Left renal pelvis (tissue), 4 donors: Measurements from ENCODE around the gene CYP4A22. TPM values are rescaled to one million over a fixed set of nuclear protein-coding genes. Genes with fewer than 3 reads are reported as not detected.
A peak's percentile ranks its signal among the peaks of the same experiment; 100 is the strongest.
"Not testable (repeated sequence)": the region's sequence is repeated elsewhere in the genome, so short reads cannot be mapped to it uniquely, and the experiment has no call there.

Source experiments
- DNase-seq, 4 donors: peaks; one replicate each; pipeline ENCODE4 v3.0.0-alpha.2; 2013; ENCODE audit warnings: low read depth in 4 of 4, low spot score in 3 of 4
- polyA plus RNA-seq, 4 donors: library from polyadenylated mRNA; unstranded; fragments of 120-200 nt; gene quantifications; one replicate each; pipeline ENCODE4 v1.2.1, GENCODE V29; 2013; ENCODE audit not compliant: insufficient read length in 4 of 4

CYP4A22 gene
- polyA plus RNA-seq, 4 donors, result 0.53 to 8.2 (median 4.3) TPM

DNA sequence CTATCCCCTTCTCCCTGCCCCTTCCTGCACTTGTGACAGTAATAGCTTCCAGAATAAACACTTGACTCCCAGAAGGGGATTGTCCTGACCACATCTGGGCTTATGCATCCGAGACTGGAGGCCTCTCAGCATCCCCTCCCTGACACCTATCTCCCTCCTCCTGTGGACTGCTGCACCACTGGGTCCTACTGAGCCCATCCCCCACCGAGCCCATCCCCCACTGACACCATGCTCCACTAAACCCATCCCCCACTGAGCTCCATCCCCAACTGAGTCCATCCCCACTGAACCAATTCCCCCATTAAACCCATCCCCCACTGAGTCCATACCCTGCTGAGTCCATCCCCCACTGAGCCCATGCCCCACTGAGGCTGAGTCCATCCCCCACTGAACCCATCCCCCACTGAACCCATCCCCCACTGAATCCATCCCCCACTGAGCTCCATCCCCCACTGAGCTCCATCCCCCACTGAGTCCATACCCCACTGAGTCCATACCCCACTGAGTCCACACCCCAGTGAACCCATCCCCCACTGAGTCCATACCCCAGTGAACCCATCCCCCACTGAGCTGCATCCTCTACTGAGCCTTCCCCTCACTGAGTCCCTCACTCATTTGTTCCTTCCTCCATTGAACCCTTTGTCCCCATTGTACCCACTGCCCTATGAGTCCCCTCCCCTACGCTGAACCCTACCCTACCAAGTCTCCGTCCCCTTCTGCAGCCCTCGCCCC lies 47.0 kb downstream of the CYP4A22 start:
- no peak for DNase-seq

DNA sequence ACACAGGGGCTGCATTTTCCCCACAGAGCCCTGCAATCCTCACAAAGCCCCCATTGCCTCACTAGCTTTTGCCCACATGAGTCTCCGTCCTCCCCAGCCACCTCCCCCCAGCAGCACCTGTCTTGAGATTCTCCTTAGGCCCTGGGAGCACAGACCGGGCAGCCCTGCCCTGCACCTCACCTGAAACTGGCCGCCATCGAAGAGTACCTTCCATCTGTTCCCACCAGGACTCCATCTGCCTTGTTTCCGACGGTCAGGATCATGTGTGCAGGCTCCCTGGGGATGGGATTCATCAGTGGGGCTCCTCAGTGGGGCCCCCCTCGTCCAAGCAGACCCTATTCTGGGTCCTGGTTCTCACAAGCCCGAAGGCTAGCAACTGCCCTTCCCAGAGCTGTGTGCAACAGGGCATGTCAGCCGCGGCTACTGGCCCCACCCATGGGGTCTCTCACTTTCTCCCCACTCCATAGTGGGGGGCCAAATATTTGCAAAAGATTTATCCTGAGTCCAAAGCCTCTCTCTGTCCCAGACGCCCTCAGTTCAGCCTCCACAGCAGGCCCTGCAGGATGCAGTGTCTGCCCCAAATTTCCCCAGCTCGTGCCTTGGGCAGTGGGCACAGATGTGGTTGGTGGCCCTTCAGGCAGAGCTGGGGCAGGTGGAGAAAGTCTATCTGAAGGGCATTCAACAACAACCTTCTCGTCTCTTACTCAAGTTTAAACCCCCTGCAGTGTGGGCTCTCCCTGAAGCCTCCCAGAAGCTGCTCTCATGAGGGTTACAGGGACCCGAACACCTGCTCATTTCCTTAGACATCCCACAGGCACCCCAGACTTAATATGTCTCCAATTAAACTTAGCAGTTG lies 47.8 kb downstream of the CYP4A22 start:
- no peak for DNase-seq

DNA sequence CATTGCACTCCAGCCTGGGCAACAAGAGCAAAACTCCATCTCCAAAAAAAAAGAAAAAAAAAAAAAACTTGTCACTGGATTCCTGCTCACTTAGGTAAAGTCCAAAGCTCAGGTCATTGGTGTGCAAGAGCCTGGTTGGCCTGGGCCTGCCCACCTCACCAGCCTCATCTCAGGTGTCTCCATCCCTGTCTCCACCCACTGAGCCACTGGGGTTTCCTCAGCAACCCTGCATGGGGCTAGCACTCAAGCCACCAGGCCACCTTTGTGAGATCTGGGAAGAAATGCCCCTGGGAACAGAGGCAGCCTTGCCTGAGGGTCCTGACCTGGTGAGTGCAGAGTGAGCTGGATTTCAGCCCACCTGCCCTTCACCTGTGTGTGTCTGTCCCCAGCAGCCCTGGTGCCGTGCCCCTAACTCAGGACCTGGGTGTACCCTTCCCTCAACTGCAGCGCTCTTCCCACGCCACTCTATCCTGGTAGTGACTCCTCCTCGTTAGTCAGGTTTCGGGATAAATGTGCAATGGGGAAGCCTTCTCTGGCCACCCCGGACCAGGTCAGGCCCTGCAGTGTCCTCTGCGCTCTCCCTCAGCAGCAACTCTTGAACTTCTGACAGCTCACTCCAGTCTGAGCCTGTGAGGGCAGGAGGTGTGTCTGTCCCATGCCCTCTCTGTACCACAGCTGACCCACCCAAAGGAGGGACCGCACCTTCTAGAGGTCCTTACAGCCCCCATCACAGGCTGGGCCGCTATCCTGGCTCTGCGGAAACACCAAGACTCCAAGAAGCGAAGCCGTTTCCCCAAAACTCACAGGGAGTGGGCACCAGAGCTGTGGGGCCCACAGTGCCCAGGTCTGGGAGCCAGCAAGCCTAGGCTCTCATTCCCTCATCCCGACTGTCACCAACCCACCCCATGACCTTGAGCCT lies 49.3 kb downstream of the CYP4A22 start:
- DNase-seq, result no peak

DNA sequence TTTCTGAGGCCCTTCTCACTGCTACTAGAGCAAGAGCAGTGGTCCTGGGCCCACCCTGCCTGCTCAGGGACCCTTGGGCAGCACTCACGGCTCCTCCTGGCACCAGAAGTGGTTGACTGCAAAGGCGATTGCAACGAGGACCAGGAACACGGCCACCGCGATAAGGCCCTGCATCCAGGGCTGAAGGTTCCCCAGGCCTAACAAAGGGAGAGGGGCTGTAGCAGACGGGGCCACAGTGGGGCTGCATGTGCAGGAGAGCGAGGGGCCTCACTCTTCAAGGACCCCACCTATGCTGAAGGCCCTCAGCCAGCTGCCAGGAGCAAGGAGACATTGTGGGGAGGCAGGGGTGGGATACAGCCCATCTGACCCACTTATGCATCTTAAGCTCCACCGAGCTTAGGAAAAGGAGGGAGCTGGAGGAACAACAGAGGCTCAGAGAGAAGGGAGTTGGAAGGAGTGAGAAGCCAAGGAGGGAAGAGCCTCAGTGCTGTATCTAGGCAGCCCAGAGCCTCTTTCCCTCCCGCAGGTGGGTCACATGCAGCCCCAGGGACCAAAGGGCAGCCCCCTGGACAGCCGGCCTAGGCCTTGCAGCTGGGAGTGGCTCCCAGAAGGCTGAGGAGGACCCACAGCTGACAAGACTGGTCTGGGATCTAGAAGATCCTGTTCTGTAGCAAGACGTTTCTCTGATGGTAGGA lies 50.1 kb downstream of the CYP4A22 start:
- no peak for DNase-seq

DNA sequence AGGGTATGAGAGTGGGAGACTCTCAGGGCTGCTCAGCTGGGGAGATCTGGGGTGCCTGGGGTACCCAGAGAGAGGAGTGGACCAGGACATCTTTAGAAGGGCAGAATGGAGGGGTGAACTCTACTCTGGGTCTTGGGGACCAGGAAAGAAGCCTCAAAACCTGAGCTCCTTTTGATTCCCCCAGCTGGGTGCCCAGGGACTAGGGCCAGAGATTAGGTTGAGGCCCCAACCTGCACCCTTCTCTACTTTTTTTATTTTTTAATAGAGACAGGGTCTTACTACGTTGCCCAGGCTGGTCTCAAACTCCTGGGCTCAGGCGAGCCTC lies 50.6 kb downstream of the CYP4A22 start:
- DNase-seq, result no peak

DNA sequence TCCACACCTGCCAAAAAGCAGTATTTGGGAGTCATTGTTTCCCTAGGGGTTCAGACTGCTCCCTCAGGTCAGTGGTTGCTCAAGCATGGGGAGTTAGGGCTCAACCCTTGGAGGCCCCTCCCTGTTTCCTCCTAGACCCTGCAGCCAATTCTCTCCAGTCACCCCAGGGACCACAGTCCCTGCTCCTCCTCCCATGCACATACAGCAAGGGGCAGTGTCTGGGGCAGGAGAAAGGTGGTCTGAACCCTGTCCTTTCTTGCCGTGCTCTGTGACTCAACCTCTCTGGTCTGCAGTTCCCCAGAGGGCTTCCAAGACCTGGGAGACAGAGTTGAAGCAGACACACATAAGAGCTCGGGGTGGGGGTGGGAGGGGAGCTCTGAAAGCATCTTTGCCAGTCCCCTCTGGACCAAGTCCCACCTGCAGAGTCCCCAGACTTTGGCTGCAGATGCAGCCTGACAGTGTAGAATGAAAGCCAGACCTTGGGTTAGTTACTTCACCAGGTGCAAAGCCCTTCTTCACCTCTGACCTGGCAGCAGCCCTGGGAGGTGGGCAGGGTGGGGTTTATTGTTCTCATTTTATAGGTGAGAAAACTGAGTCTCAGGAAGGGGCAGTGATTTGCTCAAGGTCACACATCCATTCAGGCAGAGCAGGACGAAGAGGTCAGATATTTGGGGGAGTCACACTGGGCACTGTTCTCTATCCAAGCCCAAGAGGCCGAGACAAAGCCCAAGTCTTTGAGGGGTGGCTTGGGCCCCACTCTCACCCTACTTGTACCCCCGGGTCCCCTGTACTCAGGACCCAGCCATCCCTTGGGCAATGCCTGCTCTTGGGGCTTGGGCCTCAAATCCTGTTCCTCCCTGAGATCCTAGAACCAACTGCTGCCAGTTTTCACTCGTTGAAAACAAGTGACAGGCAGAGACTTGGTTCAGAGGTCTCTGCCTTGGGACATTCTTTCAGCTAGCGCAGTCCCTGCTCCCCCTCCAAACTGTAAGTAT lies 51.8 kb downstream of the CYP4A22 start:
- DNase-seq, result no peak

DNA sequence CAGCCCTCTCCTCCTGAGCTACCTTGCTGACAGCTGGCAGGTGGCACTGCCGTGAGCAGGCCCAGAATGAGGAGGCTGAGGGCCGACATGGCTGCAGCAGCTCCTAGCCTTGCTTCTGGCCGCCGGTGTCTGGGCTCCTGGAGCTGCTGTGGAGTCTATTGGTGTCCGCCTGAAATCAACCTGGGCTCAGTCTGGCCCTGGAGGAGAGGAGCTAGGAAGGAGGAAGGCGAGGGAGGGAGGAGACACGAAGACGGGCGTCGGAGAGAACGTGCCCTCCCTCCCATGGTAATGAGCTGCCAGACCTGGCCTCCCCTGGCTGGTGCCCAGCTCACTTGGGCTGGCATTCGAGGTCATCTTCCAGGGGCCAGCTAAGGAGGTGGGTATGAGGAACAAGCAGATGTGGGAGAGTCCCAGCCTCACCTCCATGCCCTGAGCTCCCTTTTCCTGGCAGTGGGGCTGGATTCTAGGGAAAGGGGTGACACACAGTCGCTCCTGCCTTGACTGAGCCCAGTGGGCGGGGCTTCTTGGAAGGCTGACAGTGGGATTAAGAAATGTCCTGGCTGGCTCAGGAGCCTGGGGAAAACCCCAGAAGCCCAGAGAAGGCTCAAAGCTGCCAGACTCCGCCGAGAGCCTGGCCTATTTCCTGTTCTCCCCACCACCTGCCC lies 52.7 kb downstream of the CYP4A22 start, which contains the start of gene PDZK1IP1:
TSS of gene PDZK1IP1 (minus strand) at position 193 of the 665 bp plus-strand sequence. CDS start at position 89, 104 bp downstream.
- DNase-seq, result no peak

DNA sequence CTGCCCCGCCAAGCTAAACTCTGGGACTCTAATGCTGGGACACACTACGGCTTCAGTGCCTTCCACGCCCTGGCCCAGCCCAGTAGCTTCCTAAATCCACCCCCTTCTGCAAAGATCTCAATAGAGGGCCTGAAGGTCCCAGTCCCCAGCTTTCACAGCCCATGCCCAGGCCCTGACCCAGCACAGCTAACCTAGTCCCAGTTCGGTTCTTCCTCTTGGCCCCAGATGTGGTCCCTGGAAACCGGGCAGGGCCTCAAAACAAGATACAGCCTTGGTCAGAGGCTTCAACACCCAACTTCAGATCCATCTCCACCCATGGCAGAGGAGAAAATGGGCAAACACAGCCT lies 53.2 kb downstream of the CYP4A22 start:
- no peak for DNase-seq

DNA sequence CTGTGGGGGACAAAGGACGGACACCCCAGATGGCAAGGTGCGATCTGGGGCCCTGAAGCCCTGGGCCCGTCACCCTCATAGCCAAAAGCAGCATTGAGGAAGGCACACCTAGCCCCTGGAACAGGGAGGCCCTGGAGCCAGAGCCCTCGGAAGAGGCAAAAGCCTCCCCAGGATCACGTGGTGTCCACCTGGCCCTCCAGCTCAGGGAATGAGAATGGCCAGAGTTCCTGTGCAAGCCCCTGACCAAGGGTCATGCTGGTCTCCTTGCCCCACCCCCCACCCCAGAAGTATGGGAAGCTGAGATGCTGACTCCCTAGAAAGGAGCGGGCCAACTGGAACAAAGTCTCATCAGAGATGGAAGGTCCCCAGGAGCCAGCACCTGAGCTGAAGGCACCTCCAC lies 53.6 kb downstream of the CYP4A22 start:
- DNase-seq, result no peak

DNA sequence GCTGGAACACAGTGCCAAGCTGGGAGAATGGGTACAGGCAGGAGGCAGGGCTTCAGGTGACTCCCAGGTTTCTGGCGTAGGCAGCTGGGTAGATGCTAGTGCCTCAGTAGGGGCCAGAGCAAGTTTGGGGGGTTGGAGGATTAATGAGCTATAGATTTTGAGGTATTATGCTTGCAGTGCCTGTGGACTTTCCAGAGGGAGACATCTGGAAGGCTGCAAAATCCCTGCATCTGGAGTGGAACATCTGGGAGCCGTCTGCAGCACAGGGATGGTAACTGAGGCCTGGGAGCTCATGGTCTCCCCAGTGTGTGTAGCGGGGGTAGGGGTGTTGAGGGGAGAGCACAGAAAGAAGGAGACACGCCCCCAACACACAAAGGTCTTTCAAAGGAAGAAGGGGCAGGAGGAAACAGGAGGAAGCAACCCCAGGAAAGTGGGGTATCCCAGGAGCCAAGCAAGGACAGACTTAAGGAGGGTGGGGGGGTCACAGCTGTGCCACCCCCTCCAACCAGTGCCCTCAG lies 54.8 kb downstream of the CYP4A22 start:
- no peak for DNase-seq

DNA sequence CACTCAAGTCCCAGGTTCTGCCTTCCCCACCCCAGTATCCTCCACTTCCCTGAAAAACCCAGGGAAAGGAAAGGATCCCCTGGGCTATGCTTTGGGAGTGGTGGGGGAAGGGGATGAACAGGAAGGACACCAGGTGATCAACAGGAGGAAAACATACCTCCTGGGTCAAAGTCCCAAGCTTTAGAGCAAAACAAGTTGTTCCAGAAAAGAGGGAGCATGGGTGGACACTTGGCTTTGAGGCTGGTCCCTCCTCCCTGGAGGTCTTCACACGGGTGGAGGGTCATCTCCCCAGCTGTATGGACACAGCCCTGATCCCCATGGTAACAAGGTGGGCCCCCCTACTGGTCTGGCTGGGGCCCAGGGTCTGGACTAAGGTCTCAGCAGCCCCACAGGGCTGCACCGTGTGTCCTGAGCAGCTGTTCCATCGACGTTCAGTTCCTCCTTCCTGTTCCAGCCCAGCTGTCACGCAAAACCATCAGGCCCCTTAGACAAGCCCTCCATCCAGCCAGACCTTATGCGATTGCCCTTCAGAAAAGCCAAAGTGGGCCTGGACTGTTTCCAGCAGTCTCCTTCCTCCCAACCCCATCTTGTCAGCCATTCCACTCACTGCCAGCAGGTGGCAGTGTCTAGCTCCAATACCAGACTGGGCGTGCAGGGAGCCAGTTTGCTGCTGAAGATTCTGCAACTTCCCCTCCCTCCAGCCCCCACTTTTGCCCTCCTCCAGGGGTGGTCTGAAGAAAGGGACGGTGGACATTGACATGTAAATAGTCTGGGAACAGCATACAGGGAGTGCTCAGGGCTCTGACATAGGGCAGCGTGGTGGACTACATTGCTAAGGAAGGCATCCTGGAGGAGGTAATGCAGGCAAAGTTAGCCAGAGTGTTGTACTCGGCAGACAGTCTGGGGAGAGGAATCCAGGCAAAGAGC lies 55.5 kb downstream of the CYP4A22 start:
- DNase-seq, result peak in 2 of 4 donors; percentile 64 to 72

DNA sequence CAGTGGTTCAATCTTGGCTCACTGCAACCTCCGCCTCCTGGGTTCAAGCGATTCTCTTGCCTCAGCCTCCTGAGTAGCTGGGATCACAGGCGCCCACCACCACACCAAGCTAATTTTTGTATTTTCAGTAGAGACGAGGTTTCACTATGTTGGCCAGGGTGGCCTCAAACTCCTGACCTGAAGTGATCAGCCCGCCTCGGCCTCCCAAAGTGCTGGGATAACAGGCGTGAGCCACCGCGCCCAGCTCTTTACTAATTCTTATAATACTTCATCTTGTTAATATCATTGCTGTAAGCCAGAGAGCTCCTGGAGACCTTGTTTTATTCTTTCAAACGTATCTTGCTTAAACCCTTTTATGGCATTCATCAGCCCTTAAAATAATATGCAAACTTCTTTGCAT lies 56.3 kb downstream of the CYP4A22 start:
- DNase-seq, result not testable (repeated sequence)

DNA sequence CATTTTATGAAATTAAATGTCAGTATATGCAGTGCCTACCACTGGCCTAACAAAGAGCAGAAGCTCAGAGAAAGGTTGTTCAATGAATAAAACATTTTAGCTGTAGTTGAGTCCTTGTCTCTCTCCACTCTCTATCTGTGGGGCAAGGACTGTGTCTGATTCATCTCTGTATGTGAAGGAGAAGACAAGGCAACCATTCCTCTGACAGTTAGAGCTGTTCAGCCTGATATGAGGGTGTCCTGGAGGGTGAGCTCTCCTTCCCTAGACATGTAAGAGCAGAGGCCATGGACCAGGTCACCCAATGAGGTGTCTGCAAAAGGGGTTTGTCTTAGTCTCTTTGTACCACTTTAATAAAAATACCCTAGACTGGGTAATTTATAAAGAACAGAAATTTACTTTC lies 57.1 kb downstream of the CYP4A22 start:
- no peak for DNase-seq

DNA sequence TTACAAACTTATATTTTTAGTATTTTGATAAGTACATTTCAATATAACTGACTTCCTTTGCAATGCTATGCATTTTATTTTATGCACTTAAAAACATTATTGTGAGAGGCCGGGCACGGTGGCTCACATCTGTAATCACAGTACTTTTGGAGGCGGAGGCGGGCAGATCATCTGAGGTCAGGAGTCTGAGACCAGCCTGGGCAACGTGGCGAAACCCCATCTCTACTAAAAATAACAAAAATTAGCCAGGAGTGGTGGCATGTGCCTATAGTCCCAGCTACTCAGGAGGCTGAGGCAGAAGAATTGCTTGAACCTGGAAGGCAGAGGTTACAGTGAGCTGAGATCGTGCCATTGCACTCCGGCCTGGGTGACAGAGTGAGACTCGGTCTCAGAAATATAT lies 58.7 kb downstream of the CYP4A22 start:
- DNase-seq, result not testable (repeated sequence)

DNA sequence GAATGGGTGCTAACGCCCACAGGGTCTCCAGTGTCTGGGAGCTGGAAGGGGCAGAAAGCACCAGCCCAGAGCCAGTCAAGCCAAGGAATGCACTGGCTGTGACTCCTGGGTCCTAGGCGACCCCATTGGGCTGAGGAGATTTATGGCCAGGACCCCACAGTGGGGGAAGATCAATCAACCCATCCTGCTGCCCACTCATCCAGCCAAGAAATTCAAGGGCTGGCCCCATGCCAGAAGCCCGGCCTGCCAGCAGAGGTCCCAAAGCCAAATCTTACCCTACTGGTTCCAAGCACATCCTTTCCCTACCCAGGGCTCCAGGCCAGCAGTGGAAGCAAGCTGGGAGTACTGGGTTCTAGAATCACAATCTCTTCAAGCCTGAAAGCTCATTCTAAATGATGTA lies 59.4 kb downstream of the CYP4A22 start:
- DNase-seq, result no peak

DNA sequence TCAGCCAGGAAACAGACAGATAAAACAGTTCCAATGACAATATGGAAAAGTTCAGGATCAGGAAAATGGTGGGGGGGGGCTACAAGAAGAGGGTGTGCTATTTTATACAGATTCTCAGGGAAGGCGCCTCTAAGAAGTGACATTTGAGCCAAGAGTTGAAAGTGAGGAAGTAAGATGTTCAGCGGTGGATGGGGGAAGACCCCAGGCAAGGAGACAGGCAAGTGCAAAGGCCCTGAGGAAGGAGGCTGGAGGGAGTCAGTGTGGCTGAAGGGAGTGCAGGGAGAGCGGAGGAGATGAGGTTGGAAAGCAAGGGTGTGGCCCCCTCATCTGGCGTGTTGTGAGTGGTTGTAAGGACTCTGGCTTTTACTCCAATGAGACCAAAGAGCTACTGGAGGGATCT lies 61.0 kb downstream of the CYP4A22 start:
- DNase-seq, result no peak
